ENCODE measurements around the gene ESRRB. TPM values are rescaled to one million over a fixed set of nuclear protein-coding genes. Genes with fewer than 3 reads are reported as not detected.

Gene ESRRB
- total RNA-seq, 1 donor from 2014 or later: 0.25 TPM

DNA sequence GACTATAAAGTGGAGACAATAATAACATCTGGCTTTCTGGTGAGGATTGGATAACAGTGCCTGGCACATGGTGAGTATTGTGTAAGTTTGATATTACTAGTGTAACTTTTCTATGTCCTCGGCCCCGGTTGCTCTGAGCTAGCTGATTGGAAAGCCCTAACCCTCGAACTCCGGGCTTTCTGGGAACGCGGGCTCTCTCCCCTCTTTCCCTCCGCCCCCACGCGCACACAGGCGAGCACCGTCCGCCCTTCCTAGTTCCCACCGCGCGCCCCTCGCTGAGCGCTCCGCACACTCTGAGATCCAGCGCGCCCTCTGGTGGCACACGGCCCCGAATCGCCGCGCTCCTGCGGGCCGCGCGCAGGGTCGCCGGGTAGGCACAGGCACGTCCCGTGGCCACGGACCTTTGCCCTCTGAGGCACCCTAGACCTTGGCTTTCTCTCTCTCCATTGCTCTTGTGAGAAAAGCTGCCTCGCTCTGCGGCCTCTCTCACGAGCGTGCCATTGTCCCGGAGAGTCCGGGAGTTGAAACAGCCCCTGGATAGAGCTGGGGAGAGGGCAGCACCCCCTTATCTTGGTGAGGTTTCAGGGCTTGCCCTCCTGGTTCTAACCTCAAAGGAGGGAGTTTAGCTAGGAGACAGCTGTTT, 23.2 kb upstream of the ESRRB start:
- intact Hi-C loops (cut with micrococcal nuclease): loop anchor here (1.0 kb wide), 1 partner anchor 302 kb away; no protein-coding TSS in a partner anchor

DNA sequence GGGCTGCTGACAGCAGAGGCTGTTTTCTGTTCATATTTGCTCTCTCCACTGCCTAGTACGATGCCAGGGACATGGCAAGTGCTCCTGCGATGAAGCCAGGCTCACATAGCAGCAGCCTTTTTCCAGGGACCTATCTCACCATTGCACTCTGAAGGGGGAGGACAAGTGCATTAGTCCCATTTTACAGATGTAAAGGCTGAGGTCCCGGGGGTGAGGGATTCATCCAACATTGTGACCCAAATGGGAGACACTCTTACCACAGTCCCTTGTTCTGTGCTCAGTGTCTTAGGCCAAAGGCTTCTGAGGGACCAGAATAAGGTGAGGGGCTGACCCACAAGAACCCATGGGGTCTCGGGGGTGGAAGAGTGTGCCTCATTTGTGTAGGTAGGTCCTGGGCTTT, 21.6 kb upstream of the ESRRB start:
- intact Hi-C loops (cut with micrococcal nuclease): no loop called here

DNA sequence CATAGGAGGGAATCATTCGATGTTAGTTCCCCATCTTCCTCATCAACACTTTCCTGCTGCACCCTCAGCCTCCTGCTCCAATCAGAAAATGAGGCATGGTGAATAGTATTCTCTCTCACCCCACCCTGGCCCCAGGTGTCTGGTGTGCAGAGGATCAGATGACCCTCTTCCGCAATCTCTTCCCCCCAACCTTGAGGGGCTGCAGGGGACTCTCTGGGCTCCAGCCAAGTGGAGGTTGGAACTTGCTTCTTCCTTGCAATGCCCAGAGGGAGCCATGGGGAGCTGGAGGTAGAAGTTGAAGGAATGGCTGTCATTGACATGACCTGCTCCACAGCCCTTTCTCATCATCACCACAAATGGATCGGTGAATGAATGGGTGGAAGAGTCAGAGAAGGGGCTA, 20.2 kb upstream of the ESRRB start:
- intact Hi-C loops (cut with micrococcal nuclease): no loop called here

DNA sequence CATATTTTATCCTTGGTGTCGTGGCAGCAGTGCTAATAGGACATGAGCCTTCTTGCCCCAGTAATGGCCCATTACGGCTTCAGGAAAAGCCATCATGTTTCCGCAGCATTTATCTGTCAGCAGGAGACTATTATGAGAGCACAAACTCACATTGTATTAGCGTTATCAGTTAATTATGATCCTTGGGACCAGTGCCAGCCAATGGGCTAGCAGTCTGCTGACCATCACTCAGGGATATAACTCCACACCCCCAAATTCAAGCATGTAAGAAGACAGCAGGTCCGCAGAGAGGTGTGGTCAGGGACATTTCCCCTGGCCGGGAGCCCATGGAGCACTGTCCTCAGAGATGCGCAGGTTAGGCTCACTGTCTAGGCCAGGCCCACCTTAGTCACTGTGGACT, 4.9 kb upstream of the ESRRB start:
- intact Hi-C loops (cut with micrococcal nuclease): no loop called here

DNA sequence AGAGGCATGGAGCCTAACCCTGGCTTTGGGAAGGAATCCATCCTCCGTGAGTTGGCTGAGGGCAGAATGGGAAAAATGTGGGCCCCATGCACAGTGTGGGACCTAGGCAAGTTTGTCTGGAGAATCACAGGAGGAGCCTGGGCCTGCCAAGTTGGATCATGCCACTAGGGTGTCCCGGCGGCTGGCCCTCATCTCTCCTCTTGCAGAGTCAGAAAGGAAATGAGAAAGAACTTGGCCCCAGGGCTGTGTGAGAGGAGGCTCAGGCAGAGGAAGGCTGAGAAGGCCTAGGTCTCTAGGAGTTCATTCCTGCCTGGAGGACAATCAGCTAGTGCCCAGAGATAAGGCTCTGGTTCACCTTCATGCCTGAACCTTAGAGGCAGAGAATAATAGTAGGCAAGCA, 2.5 kb upstream of the ESRRB start:
- intact Hi-C loops (cut with micrococcal nuclease): no loop called here

GRCh38 chr14:76375484-76375883, 453 bp upstream of the ESRRB start:
- intact Hi-C loops (cut with micrococcal nuclease): no loop called here

DNA sequence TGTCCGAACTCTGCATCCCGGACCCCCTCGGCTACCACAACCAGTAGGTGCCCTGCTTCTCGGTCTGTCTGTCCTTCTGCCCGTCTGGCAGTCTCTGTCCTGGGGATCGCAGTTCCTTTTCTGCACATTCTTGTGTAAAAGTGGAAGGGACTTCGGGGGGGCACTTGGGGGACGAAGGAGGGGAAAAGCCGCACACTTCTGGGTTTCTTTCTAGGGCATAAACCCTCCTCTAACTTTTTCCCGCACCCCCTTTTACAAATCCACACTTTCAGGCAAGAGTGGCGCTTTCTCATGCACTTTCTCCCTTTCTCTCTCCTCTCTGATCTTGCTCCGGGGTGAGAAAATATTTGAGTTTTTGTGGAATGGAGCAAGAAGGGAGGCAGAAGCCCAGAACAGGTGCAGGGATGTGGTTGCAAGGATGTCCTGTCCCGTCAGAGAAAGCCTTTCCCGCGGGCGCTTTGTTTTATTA, 506 bp downstream of the ESRRB start:
- intact Hi-C loops (cut with micrococcal nuclease): no loop called here

DNA sequence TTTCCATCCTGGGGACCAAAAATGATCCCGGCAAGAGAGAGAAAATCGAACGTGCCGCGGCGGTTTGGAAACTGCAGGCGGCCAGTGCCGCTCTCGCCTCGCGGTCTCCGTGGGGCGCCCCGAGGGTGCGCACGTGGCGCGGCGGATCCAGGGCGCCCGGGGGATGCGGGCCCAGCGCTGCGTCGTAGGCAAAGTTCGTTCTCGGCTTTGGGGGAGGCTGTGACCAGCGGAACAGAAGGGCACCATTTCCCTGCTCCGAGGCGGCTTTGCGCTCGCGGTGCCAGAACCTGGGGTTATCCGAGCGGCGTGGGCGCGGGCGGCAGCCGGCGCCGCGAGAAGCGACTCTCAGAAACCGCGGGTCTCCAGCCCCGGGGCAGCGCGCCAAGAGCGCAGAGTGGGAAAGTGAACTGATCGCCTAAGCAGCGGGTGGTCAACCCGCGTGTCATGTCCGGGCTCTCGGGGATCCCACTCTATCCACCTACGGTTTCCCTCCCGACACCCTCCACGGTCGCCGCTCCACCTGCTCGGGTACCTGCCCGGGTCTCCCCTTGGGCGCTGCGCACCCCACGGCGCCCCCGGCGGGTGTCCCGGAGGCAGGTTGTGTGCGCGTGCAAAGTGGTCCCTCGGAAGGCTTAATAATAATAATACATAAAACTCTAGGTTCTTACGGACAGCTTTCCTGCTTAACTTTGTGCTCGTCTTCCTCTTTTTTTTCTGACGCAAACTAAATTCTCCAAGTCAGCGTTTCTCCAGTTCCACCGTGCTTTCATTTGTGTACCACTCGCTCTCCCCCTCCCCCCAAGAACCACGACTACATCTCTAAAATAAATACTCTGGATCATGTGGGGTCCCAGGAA, 1.2 kb downstream of the ESRRB start:
- intact Hi-C loops (cut with micrococcal nuclease): no loop called here

GRCh38 chr14:76377735-76378074, 1.8 kb downstream of the ESRRB start:
- intact Hi-C loops (cut with micrococcal nuclease): no loop called here

GRCh38 chr14:76380991-76381390, 5.1 kb downstream of the ESRRB start:
- intact Hi-C loops (cut with micrococcal nuclease): no loop called here

GRCh38 chr14:76381817-76382494, 6.0 kb downstream of the ESRRB start:
- intact Hi-C loops (cut with micrococcal nuclease): no loop called here

DNA sequence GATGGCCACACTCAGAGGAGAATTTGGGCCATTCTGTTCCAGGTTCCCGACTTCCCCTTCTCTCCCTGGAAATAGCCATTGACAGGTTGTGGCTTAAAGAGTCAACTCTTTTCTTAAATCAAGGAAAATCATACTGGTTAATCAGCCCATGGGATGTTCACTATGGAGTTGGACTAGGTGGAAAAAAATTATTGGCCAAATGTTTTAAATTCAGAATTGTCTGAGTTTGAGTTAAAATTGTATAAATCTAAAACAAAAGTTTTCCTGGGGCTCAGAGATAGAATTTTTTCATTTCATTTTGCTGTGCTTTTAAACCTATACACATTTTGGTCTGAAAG, 6.5 kb downstream of the ESRRB start:
- intact Hi-C loops (cut with micrococcal nuclease): no loop called here

DNA sequence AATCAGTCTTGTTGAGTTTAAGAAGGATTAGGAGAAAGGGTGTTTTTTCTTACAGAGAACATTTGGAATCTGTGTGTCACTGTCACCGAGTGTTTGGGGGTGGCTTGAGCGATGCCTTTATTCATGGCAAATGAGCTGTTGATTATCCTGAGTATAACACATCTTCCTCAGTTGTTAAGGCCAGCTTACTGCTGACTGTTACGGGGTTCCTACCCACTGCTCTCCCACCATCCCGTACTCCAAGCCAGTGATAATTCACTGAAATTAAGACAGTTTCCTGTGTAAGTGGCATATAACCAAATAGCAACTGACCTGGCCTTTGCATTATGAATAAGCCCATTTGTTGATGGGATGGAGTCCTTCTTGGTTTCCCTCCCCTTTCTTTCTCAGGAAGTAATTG, 9.5 kb downstream of the ESRRB start:
- intact Hi-C loops (cut with micrococcal nuclease): no loop called here

DNA sequence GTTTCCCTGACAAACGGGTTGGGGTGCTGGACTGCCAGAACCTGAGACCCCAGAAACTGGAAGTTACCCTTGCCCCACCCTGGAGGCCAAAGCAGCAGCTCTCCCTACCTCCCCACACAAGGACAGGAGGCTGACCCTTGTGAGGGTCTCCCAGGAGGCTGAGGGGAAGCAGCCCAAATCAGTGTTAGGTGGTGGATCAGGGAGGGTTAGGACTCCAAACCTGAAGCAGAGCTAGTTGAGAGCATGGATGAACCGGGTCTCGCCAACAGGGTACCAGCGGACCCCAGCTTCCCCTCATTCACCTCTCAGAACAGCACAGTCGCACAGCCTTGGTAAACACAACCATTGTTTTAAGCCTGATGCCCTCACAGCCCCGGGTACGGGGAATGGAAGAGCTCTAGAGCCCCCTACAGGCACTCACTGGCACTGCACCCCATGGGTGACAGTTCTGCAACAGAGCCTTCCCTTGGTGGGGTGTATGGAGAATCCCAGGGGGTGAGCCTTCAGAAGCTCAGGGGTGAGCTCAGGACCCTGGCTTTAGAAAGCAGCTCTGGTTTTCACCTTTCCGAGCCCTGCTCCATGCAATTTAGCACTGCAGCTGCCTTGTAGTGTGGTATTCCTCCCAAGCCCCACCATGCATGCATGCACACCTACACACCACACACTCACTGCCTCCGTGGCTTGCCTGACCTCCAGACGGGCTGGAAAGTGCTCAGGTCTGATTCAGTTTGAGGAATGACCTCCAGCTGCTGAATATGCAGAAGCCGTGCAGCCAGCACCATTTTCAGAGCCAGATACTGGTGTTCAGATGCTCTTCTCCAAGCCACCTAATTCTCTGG, 11.2 kb downstream of the ESRRB start:
- intact Hi-C loops (cut with micrococcal nuclease): loop anchor here (1.0 kb wide), 1 partner anchor 337 kb away; no protein-coding TSS in a partner anchor

DNA sequence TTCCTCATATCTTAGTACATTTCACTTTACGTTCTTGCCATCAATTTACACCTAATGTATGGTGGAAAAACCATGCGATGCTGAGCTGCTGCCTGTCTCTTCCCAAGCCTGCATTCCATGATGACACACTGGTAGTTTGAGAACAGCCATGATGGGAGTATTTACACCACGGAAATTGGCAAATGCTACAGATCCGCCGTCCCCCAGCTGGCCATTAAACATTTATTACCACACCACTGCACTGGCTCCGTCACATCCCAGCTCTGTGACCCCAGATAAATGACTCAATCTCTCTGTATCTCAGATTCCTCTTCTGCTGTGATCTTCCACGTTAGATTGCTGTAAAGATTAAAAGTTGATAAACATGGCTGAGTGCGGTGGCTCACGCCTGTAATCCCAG, 13.9 kb downstream of the ESRRB start:
- intact Hi-C loops (cut with micrococcal nuclease): no loop called here

- intact Hi-C loops (cut with micrococcal nuclease): no loop called here
Observed at GRCh38 chr14:76390621-76391020, 14.7 kb downstream of the ESRRB start.

- intact Hi-C loops (cut with micrococcal nuclease): no loop called here
Observed at GRCh38 chr14:76391981-76392690, 16.2 kb downstream of the ESRRB start.

GRCh38 chr14:76394569-76394968, 18.6 kb downstream of the ESRRB start:
- intact Hi-C loops (cut with micrococcal nuclease): no loop called here

DNA sequence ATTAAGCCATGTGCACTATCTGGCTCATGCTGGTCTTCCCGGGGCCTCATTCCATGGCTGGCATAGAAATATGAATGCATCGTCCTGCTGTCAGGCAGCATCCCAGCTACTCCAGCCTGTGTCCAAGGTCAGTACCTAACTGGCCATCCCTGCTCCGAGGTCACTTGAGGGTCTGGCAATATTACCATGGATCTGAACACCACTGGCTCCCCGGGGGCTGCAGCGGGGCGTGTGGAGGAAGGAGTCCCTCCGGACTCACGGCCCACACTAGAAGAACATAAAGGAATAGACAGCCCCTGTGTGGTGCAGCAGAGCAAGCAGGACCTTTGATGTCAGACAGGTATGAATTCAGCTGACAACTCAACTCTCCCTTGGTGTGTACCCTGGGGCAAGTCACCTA, 19.2 kb downstream of the ESRRB start:
- intact Hi-C loops (cut with micrococcal nuclease): no loop called here

GRCh38 chr14:76396714-76397187, 20.8 kb downstream of the ESRRB start:
- intact Hi-C loops (cut with micrococcal nuclease): no loop called here

GRCh38 chr14:76405627-76406026, 29.7 kb downstream of the ESRRB start:
- intact Hi-C loops (cut with micrococcal nuclease): no loop called here

Measured in T-helper 2 cell treated with Interferon-gamma antibody and Interleukin-4, amounts not matched to agents 100 ng/mL and 5 ng/mL, for 36 hours (primary cell).